Fibroblast of lung (primary cell): ENCODE data around the gene PBX4. TPM values are rescaled to one million over a fixed set of nuclear protein-coding genes. Genes with fewer than 3 reads are reported as not detected.

Experiments used
- DNase-seq, 2 donors: peaks; one replicate each; pipeline versions ENCODE4 v3.0.0 to v3.0.0-alpha.2; 2010; ENCODE audit warnings: low read depth in 2 of 2
- H2AFZ ChIP-seq: 2 replicates; pipeline ENCODE4 v1.5.1; 2012; ENCODE audit warnings: low read length, control low read depth, inconsistent platforms
- H3K27ac ChIP-seq: 2 replicates; pipeline ENCODE4 v1.5.1; 2011; ENCODE audit warnings: low read length, control low read depth; ENCODE audit not compliant: insufficient read depth
- H3K27me3 ChIP-seq: 2 replicates; pipeline ENCODE4 v1.5.1; 2011; ENCODE audit warnings: mild to moderate bottlenecking, low read length; ENCODE audit not compliant: control insufficient read depth, insufficient read depth
- H3K36me3 ChIP-seq: 2 replicates; pipeline ENCODE4 v1.5.1; 2011; ENCODE audit warnings: low read length; ENCODE audit not compliant: control insufficient read depth, insufficient read depth
- H3K4me1 ChIP-seq: 2 replicates; pipeline ENCODE4 v1.5.1; 2011; ENCODE audit warnings: low read length; ENCODE audit not compliant: control insufficient read depth, insufficient read depth; ENCODE audit errors: extremely low read depth
- H3K4me2 ChIP-seq: 2 replicates; pipeline ENCODE4 v1.5.1; 2011; ENCODE audit warnings: low read length, control low read depth; ENCODE audit not compliant: insufficient read depth; ENCODE audit errors: extremely low read depth
- H3K4me3 ChIP-seq, 4 experiments: fragments of 200-600 bp in 1 of 4; sonication (generic) in 1 of 4; replicated peaks in 1 of 4; 2 replicates each; pipeline ENCODE4 v1.5.1; 2011 to 2016; ENCODE audit warnings: low read length in 4 of 4, low read depth in 3 of 4, mild to moderate bottlenecking in 3 of 4, control low read depth in 2 of 4, inconsistent platforms in 1 of 4, mixed read lengths in 1 of 4; ENCODE audit not compliant: insufficient read depth in 1 of 4; ENCODE audit errors: control extremely low read depth in 1 of 4
- H3K79me2 ChIP-seq: 2 replicates; pipeline ENCODE4 v1.5.1; 2012; ENCODE audit warnings: mild to moderate bottlenecking, low read length, inconsistent platforms; ENCODE audit not compliant: control insufficient read depth, insufficient read depth
- H3K9ac ChIP-seq: 2 replicates; pipeline ENCODE4 v1.5.1; 2011; ENCODE audit warnings: mild to moderate bottlenecking, low read length, control low read depth; ENCODE audit not compliant: insufficient read depth
- H3K9me3 ChIP-seq: 2 replicates; pipeline ENCODE4 v1.5.1; 2012; ENCODE audit warnings: low read depth, low read length; ENCODE audit not compliant: control insufficient read depth, insufficient read depth
- H4K20me1 ChIP-seq: 2 replicates; pipeline ENCODE4 v1.5.1; 2011; ENCODE audit warnings: low read length; ENCODE audit not compliant: control insufficient read depth, insufficient read depth; ENCODE audit errors: extremely low read depth
- EZH2 ChIP-seq: IDR thresholded peaks from 2 replicates; pipeline ENCODE4 v1.5.1; 2012; ENCODE audit warnings: low read length, control low read depth, mild to moderate bottlenecking; ENCODE audit errors: missing control alignments
- polyA plus RNA-seq, 2 donors: library from polyadenylated mRNA; depleted of rRNA in 1 of 2; stranded (reverse) in 1 of 2; unstranded in 1 of 2; fragments of >200 nt; gene quantifications; 2 replicates each; pipeline ENCODE4 v1.2.1, GENCODE V29; 2011 to 2012; ENCODE audit warnings: missing spikeins in 1 of 2
- total RNA-seq: library from RNA; depleted of rRNA; stranded (reverse); fragments of >200 nt; gene quantifications from 2 replicates; pipeline ENCODE4 v1.2.1, GENCODE V29; 2014
- TF ChIP-seq, protein P1 (sequence below), 2 donors: IDR thresholded peaks in 1 of 2; conservative IDR thresholded peaks in 1 of 2; 1 replicate in 1 of 2; 2 replicates in 1 of 2; pipeline ENCODE4 v1.5.1; 2011 to 2012; ENCODE audit warnings: low read length in 2 of 2, control low read depth in 1 of 2, inconsistent platforms in 1 of 2, low read depth in 1 of 2, mild to moderate bottlenecking in 1 of 2

The PBX4 gene
- total and polyA plus RNA-seq, 2 donors (not counting 1 experiment from before 2014, with no cell fraction given) = 0.39 to 1.7 TPM

DNA sequence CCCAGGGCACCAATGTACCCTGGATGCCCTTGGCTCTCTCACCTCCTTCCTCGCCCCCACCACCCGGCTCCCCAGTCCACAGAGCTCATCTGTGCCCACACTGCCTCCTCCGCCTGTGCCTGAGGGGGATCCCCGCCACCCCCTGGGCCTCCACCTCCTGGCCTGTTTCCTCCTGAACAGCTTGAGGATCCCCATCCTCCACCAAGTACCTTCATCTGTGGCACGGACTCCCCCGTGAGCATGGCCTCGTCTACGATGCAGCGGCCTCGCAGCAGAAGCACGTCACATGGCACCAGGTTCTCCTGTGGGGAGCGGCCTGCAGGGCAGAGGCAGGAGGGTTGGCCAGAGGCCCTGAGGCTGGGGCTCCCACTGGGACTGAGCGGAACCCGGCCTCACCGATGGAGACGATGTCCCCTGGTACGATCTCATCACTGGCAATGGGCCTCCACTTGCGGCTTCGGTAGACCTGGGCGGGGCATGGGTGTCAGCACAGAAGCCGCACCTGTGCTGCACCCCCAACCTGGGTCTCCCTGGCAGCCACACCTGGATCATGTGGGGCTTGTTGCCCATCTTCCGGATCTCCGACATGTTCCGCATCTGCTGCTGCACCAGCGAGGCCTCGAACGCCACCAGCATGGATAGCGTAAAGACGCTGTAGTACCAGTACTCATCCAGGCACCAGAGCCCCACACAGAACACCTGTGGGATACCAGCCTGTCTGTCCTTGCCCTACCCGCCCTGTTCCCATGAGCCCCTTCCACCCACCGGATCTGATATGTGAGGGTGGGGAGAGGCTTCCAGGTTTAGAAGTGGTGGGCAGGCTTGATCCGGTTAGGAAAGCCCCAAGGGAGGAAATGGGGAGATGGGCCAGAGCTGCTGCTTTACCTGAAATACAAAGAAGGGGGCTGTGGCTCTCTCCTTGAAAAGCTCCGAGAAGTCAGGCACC, 38.2 kb upstream of the PBX4 start:
- H3K4me1 ChIP-seq = no peaks in the 10 kb centered on the region
- H3K27ac ChIP-seq = no peak overlapping the region
- H3K9me3 ChIP-seq = no peaks in the 10 kb centered on the region
- peaks cover 16% of the 10 kb centered on the region for H3K79me2 ChIP-seq
- no peak overlapping the region for H3K4me3 ChIP-seq
- no peak overlapping the region for H3K9ac ChIP-seq
- H3K4me2 ChIP-seq = no peak overlapping the region
- H3K36me3 ChIP-seq = peaks cover 46% of the 10 kb centered on the region
- no peak overlapping the region for H2AFZ ChIP-seq
- H4K20me1 ChIP-seq = no peaks in the 10 kb centered on the region
- TF ChIP-seq, protein P1, sequence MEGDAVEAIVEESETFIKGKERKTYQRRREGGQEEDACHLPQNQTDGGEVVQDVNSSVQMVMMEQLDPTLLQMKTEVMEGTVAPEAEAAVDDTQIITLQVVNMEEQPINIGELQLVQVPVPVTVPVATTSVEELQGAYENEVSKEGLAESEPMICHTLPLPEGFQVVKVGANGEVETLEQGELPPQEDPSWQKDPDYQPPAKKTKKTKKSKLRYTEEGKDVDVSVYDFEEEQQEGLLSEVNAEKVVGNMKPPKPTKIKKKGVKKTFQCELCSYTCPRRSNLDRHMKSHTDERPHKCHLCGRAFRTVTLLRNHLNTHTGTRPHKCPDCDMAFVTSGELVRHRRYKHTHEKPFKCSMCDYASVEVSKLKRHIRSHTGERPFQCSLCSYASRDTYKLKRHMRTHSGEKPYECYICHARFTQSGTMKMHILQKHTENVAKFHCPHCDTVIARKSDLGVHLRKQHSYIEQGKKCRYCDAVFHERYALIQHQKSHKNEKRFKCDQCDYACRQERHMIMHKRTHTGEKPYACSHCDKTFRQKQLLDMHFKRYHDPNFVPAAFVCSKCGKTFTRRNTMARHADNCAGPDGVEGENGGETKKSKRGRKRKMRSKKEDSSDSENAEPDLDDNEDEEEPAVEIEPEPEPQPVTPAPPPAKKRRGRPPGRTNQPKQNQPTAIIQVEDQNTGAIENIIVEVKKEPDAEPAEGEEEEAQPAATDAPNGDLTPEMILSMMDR (conservative IDR thresholded peaks at IDR 0.05 in 1 of 2, IDR thresholded peaks at IDR 0.05 in 1 of 2; ENCODE audit: low read depth in 1 of 2, low read length in 2 of 2) = no peak
- no peak for TF ChIP-seq EZH2
- no peak for DNase-seq
- no peaks in the 10 kb centered on the region for H3K27me3 ChIP-seq

DNA sequence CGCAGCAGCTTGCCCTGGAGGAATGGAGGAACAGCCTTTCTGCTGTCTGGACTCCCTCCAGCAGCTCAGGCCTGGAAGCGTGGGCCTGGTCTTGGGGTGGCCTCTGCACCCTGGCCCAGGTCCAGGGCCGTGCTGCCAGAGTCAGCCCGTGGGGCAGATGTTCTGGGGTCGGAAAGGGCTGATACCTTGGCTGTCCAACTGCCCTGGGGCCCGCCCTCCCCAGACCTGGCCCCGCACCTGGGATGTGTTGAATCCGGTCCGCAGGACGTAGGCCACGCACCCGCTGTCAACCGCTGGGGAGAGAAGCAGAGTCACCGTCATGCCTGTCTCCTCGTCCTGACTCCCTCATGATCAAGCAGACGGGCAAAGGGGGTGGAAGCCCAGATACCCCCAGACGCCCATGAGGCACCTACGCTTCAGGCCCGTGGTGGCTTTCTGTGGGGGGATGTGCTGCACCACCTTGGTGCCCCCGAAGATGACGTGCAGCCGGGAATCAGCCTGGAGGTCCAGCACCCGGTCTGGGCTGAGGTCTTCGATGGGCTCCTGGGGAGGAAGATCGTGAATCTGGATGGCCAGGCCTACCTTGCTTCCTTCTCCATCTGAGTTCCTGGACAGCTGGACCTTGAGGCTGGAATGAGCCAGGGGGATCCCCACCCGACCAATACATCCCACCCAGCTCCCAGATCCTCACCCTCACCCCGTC, 37.3 kb upstream of the PBX4 start:
- Histone ChIP-seq H4K20me1 (no peaks in the 10 kb centered on the region), H3K36me3 (peaks cover 51% of the 10 kb centered on the region)

More for the DNA sequence above, 37.3 kb upstream of the PBX4 start:
- no peak overlapping the region for H2AFZ ChIP-seq
- no peak overlapping the region for H3K4me3 ChIP-seq
- H3K79me2 ChIP-seq = peaks cover 8% of the 10 kb centered on the region
- no peak overlapping the region for H3K9ac ChIP-seq
- no peaks in the 10 kb centered on the region for H3K27me3 ChIP-seq
- no peak for DNase-seq
- H3K4me1 ChIP-seq = no peaks in the 10 kb centered on the region
- no peak overlapping the region for H3K27ac ChIP-seq
- H3K9me3 ChIP-seq = no peaks in the 10 kb centered on the region
- TF ChIP-seq, protein P1 (conservative IDR thresholded peaks at IDR 0.05 in 1 of 2, IDR thresholded peaks at IDR 0.05 in 1 of 2; ENCODE audit: low read depth in 1 of 2, low read length in 2 of 2) = no peak
- no peak overlapping the region for H3K4me2 ChIP-seq
